ENCODE data around the gene ZNF383.
"Not testable (repeated sequence)": the region's sequence is repeated elsewhere in the genome, so short reads cannot be mapped to it uniquely, and the experiment has no call there.

Gene ZNF383

GRCh38 chr19:37294246-37294645 is 76.2 kb downstream of the ZNF383 start:
- DNase-seq, result not testable (repeated sequence)

All from stimulated activated CD4-positive, alpha-beta T cell treated with anti-CD3 and anti-CD28 coated beads, Interleukin-12 subunit alpha, Interleukin-12 subunit beta, amount 100 ng/mL, for 4 hours (primary cell).